ENCODE measurements around the gene NDUFS8. TPM values are rescaled to one million over a fixed set of nuclear protein-coding genes. Genes with fewer than 3 reads are reported as not detected.
A peak's percentile ranks its signal among the peaks of the same experiment; 100 is the strongest.

The NDUFS8 gene
- total RNA-seq, 1 donor from 2014 or later = 125 TPM

- H3K4me3 Mint-ChIP-seq (ENCODE audit: low read depth) = no peak overlapping the region
- no peaks in the 10 kb centered on the region for H3K36me3 Mint-ChIP-seq (ENCODE audit: insufficient read depth)
- no peak for TF ChIP-seq CTCF (IDR thresholded peaks at IDR 0.05; ENCODE audit: unreplicated experiment)
- H3K9me3 Mint-ChIP-seq (ENCODE audit: low read depth) = peaks cover 4% of the 10 kb centered on the region
- DNase-seq (ENCODE audit: low spot score, unreplicated experiment) = no peak
- no peak overlapping the region for H3K27ac Mint-ChIP-seq
- peaks cover 13% of the 10 kb centered on the region for H3K27me3 Mint-ChIP-seq
- peaks cover 9% of the 10 kb centered on the region for H3K4me1 Mint-ChIP-seq (ENCODE audit: low read depth)
Observed at GRCh38 chr11:68008381-68009337, 21.8 kb upstream of the NDUFS8 start.

GRCh38 chr11:68009391-68010089, 20.9 kb upstream of the NDUFS8 start:
- DNase-seq (ENCODE audit: low spot score, unreplicated experiment) = no peak
- Mint-ChIP-seq H3K27ac (no peak overlapping the region), H3K27me3 (peaks cover 10% of the 10 kb centered on the region), H3K4me1 (ENCODE audit: low read depth) (peaks cover 8% of the 10 kb centered on the region), H3K9me3 (ENCODE audit: low read depth) (peaks cover 4% of the 10 kb centered on the region), H3K36me3 (ENCODE audit: insufficient read depth) (no peaks in the 10 kb centered on the region), H3K4me3 (ENCODE audit: low read depth) (no peak overlapping the region)
- TF ChIP-seq CTCF (IDR thresholded peaks at IDR 0.05; ENCODE audit: unreplicated experiment) = no peak

GRCh38 chr11:68010090-68011041, 20.1 kb upstream of the NDUFS8 start, which contains the start of gene ALDH3B1:
Gene ALDH3B1, plus strand, starts transcription at chr11:68010327. Its CDS starts 4,971 bp downstream, at chr11:68015298.
- no peak within 1 kb of the TSS for H3K4me3 Mint-ChIP-seq (ENCODE audit: low read depth)
- H3K9me3 Mint-ChIP-seq (ENCODE audit: low read depth) = peaks cover 4% of the 10 kb centered on the region
- TF ChIP-seq CTCF (IDR thresholded peaks at IDR 0.05; ENCODE audit: unreplicated experiment) = no peak
- H3K4me1 Mint-ChIP-seq (ENCODE audit: low read depth) = peaks cover 8% of the 10 kb centered on the region
- peaks cover 5% of the 10 kb centered on the region for H3K27me3 Mint-ChIP-seq
- peak; percentile 8 for DNase-seq (ENCODE audit: low spot score, unreplicated experiment)
- H3K27ac Mint-ChIP-seq = no peak within 1 kb of the TSS
- H3K36me3 Mint-ChIP-seq (ENCODE audit: insufficient read depth) = no peaks in the 10 kb centered on the region

GRCh38 chr11:68011051-68011943, 19.2 kb upstream of the NDUFS8 start:
- Mint-ChIP-seq H3K27me3 (peaks cover 5% of the 10 kb centered on the region), H3K9me3 (ENCODE audit: low read depth) (peaks cover 4% of the 10 kb centered on the region), H3K4me3 (ENCODE audit: low read depth) (no peak overlapping the region), H3K4me1 (ENCODE audit: low read depth) (peaks cover 8% of the 10 kb centered on the region), H3K27ac (no peak overlapping the region), H3K36me3 (ENCODE audit: insufficient read depth) (no peaks in the 10 kb centered on the region)
- no peak for DNase-seq (ENCODE audit: low spot score, unreplicated experiment)
- TF ChIP-seq CTCF (IDR thresholded peaks at IDR 0.05; ENCODE audit: unreplicated experiment) = no peak

Measured in progenitor cell of endocrine pancreas (in vitro differentiated cells).